Testis (tissue), 3 donors: ENCODE data around the gene SNX3. TPM values are rescaled to one million over a fixed set of nuclear protein-coding genes. Genes with fewer than 3 reads are reported as not detected.

Source experiments
- DNase-seq: peaks from one replicate; pipeline ENCODE4 v3.0.0-alpha.2; 2019
- H3K27ac ChIP-seq, 2 donors: fragments of 200-600 bp; sonication (generic); one replicate each; pipeline ENCODE4 v1.5.1; 2019
- H3K27me3 ChIP-seq: fragments of 200-600 bp; sonication (generic); one replicate; pipeline ENCODE4 v1.5.1; 2019
- H3K36me3 ChIP-seq: fragments of 200-600 bp; sonication (generic); one replicate; pipeline ENCODE4 v1.5.1; 2017; ENCODE audit warnings: low read depth; ENCODE audit errors: missing control alignments
- H3K4me1 ChIP-seq: fragments of 200-600 bp; sonication (generic); one replicate; pipeline ENCODE4 v1.5.1; 2019
- H3K4me3 ChIP-seq, 2 donors: fragments of 200-600 bp; sonication (generic); one replicate each; pipeline ENCODE4 v1.5.1; 2017 to 2019
- H3K9me3 ChIP-seq: fragments of 200-600 bp; sonication (generic); one replicate; pipeline ENCODE4 v1.5.1; 2017
- CTCF ChIP-seq, 3 experiments: fragments of 450-650 bp in 2 of 3; fragments of 200-600 bp in 1 of 3; sonication (generic) in 1 of 3; IDR thresholded peaks; one replicate each; pipeline ENCODE4 v1.5.1; 2016 to 2019; ENCODE audit warnings: antibody characterized with exemption in 3 of 3, mild to moderate bottlenecking in 2 of 3, moderate library complexity in 1 of 3
- POLR2A ChIP-seq: fragments of 450-650 bp; IDR thresholded peaks from one replicate; pipeline ENCODE4 v1.6.1; 2017; ENCODE audit warnings: antibody characterized with exemption, mild to moderate bottlenecking, moderate library complexity
- WGBS, 2 donors: methylation state at CpG; one replicate each; pipeline ENCODE4 v1.1.5; 2018; 5-methylcytosine and 5-hydroxymethylcytosine counted together
- intact Hi-C: fragments of 100-400 bp; cut with DNase I; formaldehyde crosslinking; loops from one replicate; pipeline ENCODE4 v1.15.1; 2023; ENCODE audit warnings: low total_unique reads
- polyA plus RNA-seq: library from polyadenylated mRNA; stranded (reverse); fragments of 350-450 nt; fragmentation: Illumina TruSeq; extraction: RNeasy Lipid Tissue Mini Kit (QIAGEN cat#74804); gene quantifications from one replicate; pipeline ENCODE4 v1.2.3, GENCODE V29; 2014; ENCODE audit warnings: low read depth, low replicate concordance; ENCODE audit not compliant: insufficient read depth
- total RNA-seq, 2 donors: library from RNA; depleted of rRNA; stranded (reverse); fragments of >200 nt; gene quantifications; one replicate each; pipeline ENCODE4 v1.2.3, GENCODE V29; 2016

The SNX3 gene
- total and polyA plus RNA-seq, 3 donors from 2014 or later: 125 to 252 (median 139) TPM

- TF ChIP-seq POLR2A: no peak
- TF ChIP-seq CTCF (IDR thresholded peaks at IDR 0.05): no peak
- Histone ChIP-seq H3K9me3 (no peaks in the 10 kb centered on the region), H3K27ac (no peak overlapping the region), H3K27me3 (no peaks in the 10 kb centered on the region), H3K4me1 (no peaks in the 10 kb centered on the region), H3K4me3 (no peak overlapping the region), H3K36me3 (no peaks in the 10 kb centered on the region)
- 92 to 93% methylated on average over 2 to 3 of the region's 3 CpGs for WGBS, 2 donors
- intact Hi-C loops: no loop called here
- DNase-seq: no peak
These were observed 65.6 kb downstream of the SNX3 start for GRCh38 chr6:108195209-108195608.

GRCh38 chr6:108194503-108194902, 66.3 kb downstream of the SNX3 start:
- H3K9me3 ChIP-seq: no peaks in the 10 kb centered on the region
- WGBS, 2 donors: 83 to 86% methylated on average over 8 of the region's 8 CpGs
- no peaks in the 10 kb centered on the region for H3K4me1 ChIP-seq
- no peak for DNase-seq
- no peaks in the 10 kb centered on the region for H3K27me3 ChIP-seq
- no peak overlapping the region for H3K27ac ChIP-seq
- TF ChIP-seq POLR2A (no peak), CTCF (IDR thresholded peaks at IDR 0.05) (no peak)
- no peak overlapping the region for H3K4me3 ChIP-seq
- intact Hi-C loops: no loop called here
- no peaks in the 10 kb centered on the region for H3K36me3 ChIP-seq

GRCh38 chr6:108193835-108194234, 67.0 kb downstream of the SNX3 start:
- 87 to 89% methylated on average over 1 of the region's 1 CpG for WGBS, 2 donors
- intact Hi-C loops: no loop called here
- H3K27ac ChIP-seq: no peak overlapping the region
- DNase-seq: no peak
- no peaks in the 10 kb centered on the region for H3K27me3 ChIP-seq
- no peaks in the 10 kb centered on the region for H3K4me1 ChIP-seq
- no peaks in the 10 kb centered on the region for H3K9me3 ChIP-seq
- H3K36me3 ChIP-seq: no peaks in the 10 kb centered on the region
- TF ChIP-seq POLR2A (no peak), CTCF (IDR thresholded peaks at IDR 0.05) (no peak)
- H3K4me3 ChIP-seq: no peak overlapping the region

GRCh38 chr6:108193131-108193530, 67.7 kb downstream of the SNX3 start:
- H3K9me3 ChIP-seq: no peaks in the 10 kb centered on the region
- TF ChIP-seq CTCF (IDR thresholded peaks at IDR 0.05): no peak
- no peak for TF ChIP-seq POLR2A
- WGBS, 2 donors: 97 to 100% methylated on average over 1 of the region's 1 CpG
- H3K36me3 ChIP-seq: no peaks in the 10 kb centered on the region
- H3K4me1 ChIP-seq: no peaks in the 10 kb centered on the region
- no peak overlapping the region for H3K4me3 ChIP-seq
- intact Hi-C loops: no loop called here
- H3K27ac ChIP-seq: no peak overlapping the region
- H3K27me3 ChIP-seq: no peaks in the 10 kb centered on the region
- no peak for DNase-seq

GRCh38 chr6:108187519-108187918, 73.3 kb downstream of the SNX3 start:
- no peak for DNase-seq
- TF ChIP-seq CTCF (IDR thresholded peaks at IDR 0.05): no peak
- no peak for TF ChIP-seq POLR2A
- Histone ChIP-seq H3K4me1 (no peaks in the 10 kb centered on the region), H3K27me3 (no peaks in the 10 kb centered on the region), H3K9me3 (no peaks in the 10 kb centered on the region), H3K36me3 (no peaks in the 10 kb centered on the region), H3K4me3 (no peak overlapping the region), H3K27ac (no peak overlapping the region)
- WGBS, 2 donors: 90% methylated on average over 9 of the region's 9 CpGs
- intact Hi-C loops: no loop called here
